NCI-H510A treated with DMSO at 0.1 percent for 48 hours (cell line): ENCODE data around the gene CERS6.

Experiments used
- DNase-seq: peaks from one replicate; lab custom pipeline; 2025; lab: John Stamatoyannopoulos, UW

Gene CERS6

GRCh38 chr2:168671932-168672331 is 215.9 kb downstream of the CERS6 start:
- no peak for DNase-seq

GRCh38 chr2:168673265-168674189 is 217.5 kb downstream of the CERS6 start:
- DNase-seq = no peak

GRCh38 chr2:168678153-168678853 is 222.2 kb downstream of the CERS6 start:
- DNase-seq = no peak

GRCh38 chr2:168679081-168679480 is 223.0 kb downstream of the CERS6 start:
- no peak for DNase-seq

GRCh38 chr2:168679741-168680310 is 223.8 kb downstream of the CERS6 start:
- DNase-seq = no peak

- DNase-seq = no peak
Observed at GRCh38 chr2:168683996-168684395, 227.9 kb downstream of the CERS6 start.

- no peak for DNase-seq
Observed at GRCh38 chr2:168684921-168685599, 229.0 kb downstream of the CERS6 start.

- DNase-seq = no peak
Observed at GRCh38 chr2:168685600-168686451, 229.8 kb downstream of the CERS6 start.

- no peak for DNase-seq
Observed at GRCh38 chr2:168686452-168687191, 230.6 kb downstream of the CERS6 start.

- DNase-seq = no peak
Observed at GRCh38 chr2:168687314-168687713, 231.2 kb downstream of the CERS6 start.

GRCh38 chr2:168690381-168690885 is 234.4 kb downstream of the CERS6 start:
- DNase-seq = no peak

GRCh38 chr2:168691221-168691620 is 235.1 kb downstream of the CERS6 start:
- no peak for DNase-seq

- no peak for DNase-seq
Observed at GRCh38 chr2:168692132-168692744, 236.2 kb downstream of the CERS6 start.

GRCh38 chr2:168694173-168694572 is 238.1 kb downstream of the CERS6 start:
- no peak for DNase-seq

GRCh38 chr2:168694866-168695265 is 238.8 kb downstream of the CERS6 start:
- DNase-seq = peak; percentile 62

GRCh38 chr2:168697668-168698121 is 241.6 kb downstream of the CERS6 start:
- DNase-seq = no peak

- no peak for DNase-seq
Observed at GRCh38 chr2:168698969-168699368, 242.9 kb downstream of the CERS6 start.

- no peak for DNase-seq
Observed at GRCh38 chr2:168699844-168700417, 243.9 kb downstream of the CERS6 start.

GRCh38 chr2:168700615-168701245 is 244.7 kb downstream of the CERS6 start:
- no peak for DNase-seq
